HepG2 (cell line): ENCODE data around the gene CIART. TPM values are rescaled to one million over a fixed set of nuclear protein-coding genes. Genes with fewer than 3 reads are reported as not detected.

ENCODE experiments used
- CBX1 ChIP-seq: IDR thresholded peaks from one replicate; pipeline ENCODE4 v1.6.1; 2016; ENCODE audit warnings: antibody characterized with exemption, low read depth
- CENPT ChIP-seq: sonication (generic); formaldehyde crosslinking; IDR thresholded peaks from 2 replicates; pipeline ENCODE4 v1.8.0; 2022; ENCODE audit warnings: low read depth, mild to moderate bottlenecking, moderate library complexity, missing genetic modification reagents
- CHCHD3 ChIP-seq: sonication (generic); formaldehyde crosslinking; IDR thresholded peaks from 2 replicates; pipeline ENCODE4 v1.8.0; 2022; ENCODE audit warnings: mild to moderate bottlenecking, missing genetic modification reagents, moderate library complexity
- ELF3 ChIP-seq: IDR thresholded peaks from 2 replicates; pipeline ENCODE4 v1.6.1; 2016; ENCODE audit warnings: missing genetic modification reagents, missing compliant biosample characterization
- ESRRA ChIP-seq: sonication (generic); formaldehyde crosslinking; IDR thresholded peaks from 2 replicates; pipeline ENCODE4 v1.5.1; 2020; ENCODE audit warnings: mild to moderate bottlenecking, low read depth, missing genetic modification reagents
- FUBP1 ChIP-seq: sonication (generic); formaldehyde crosslinking; IDR thresholded peaks from 2 replicates; pipeline ENCODE4 v1.5.1; 2020; ENCODE audit warnings: missing genetic modification reagents, mild to moderate bottlenecking, borderline replicate concordance
- JARID2 ChIP-seq: sonication (generic); formaldehyde crosslinking; IDR thresholded peaks from 2 replicates; pipeline ENCODE4 v1.8.1; 2023; ENCODE audit warnings: missing genetic modification reagents, inconsistent platforms; ENCODE audit not compliant: insufficient replicate concordance
- MAFG ChIP-seq: sonication (generic); formaldehyde crosslinking; IDR thresholded peaks from 2 replicates; pipeline ENCODE4 v1.5.1; 2020; ENCODE audit warnings: mild to moderate bottlenecking, missing genetic modification reagents
- MIER2 ChIP-seq: IDR thresholded peaks from 2 replicates; pipeline ENCODE4 v1.6.1; 2016; ENCODE audit warnings: missing biosample characterization, missing genetic modification reagents
- MTERF4 ChIP-seq: sonication (generic); formaldehyde crosslinking; IDR thresholded peaks from 2 replicates; pipeline ENCODE4 v1.8.0; 2023; ENCODE audit warnings: mild to moderate bottlenecking, missing genetic modification reagents
- NAIF1 ChIP-seq: sonication (generic); formaldehyde crosslinking; IDR thresholded peaks from 2 replicates; pipeline ENCODE4 v1.5.0; 2020; ENCODE audit warnings: mild to moderate bottlenecking, missing genetic modification reagents, borderline replicate concordance
- NCOR1 ChIP-seq: fragments of 200-600 bp; sonication (generic); IDR thresholded peaks from 2 replicates; pipeline ENCODE4 v1.7.0; 2017; ENCODE audit warnings: antibody characterized with exemption, low read length, borderline replicate concordance
- NR2F1 ChIP-seq, 2 experiments: fragments of 450-650 bp in 1 of 2; formaldehyde crosslinking in 1 of 2; IDR thresholded peaks; 2 replicates each; pipeline versions ENCODE4 v1.5.0 to v1.6.1; 2016 to 2020; ENCODE audit warnings: mild to moderate bottlenecking in 1 of 2, missing compliant biosample characterization in 1 of 2, missing genetic modification reagents in 1 of 2, moderate library complexity in 1 of 2
- TEAD2 ChIP-seq: sonication (generic); formaldehyde crosslinking; IDR thresholded peaks from 2 replicates; pipeline ENCODE4 v1.9.0; 2021; ENCODE audit warnings: missing genetic modification reagents
- ZBTB38 ChIP-seq: sonication (generic); formaldehyde crosslinking; IDR thresholded peaks from 2 replicates; pipeline ENCODE4 v1.5.1; 2020; ENCODE audit warnings: mild to moderate bottlenecking, missing genetic modification reagents
- ZFP82 ChIP-seq: sonication (generic); formaldehyde crosslinking; IDR thresholded peaks from 2 replicates; pipeline ENCODE4 v1.5.1; 2020; ENCODE audit warnings: mild to moderate bottlenecking, missing genetic modification reagents, borderline replicate concordance
- ZNF160 ChIP-seq: sonication (generic); formaldehyde crosslinking; IDR thresholded peaks from 2 replicates; pipeline ENCODE4 v1.8.0; 2022; ENCODE audit warnings: mild to moderate bottlenecking, inconsistent platforms, missing genetic modification reagents
- ZNF569 ChIP-seq: sonication (generic); formaldehyde crosslinking; IDR thresholded peaks from 2 replicates; pipeline ENCODE4 v1.5.0; 2020; ENCODE audit warnings: mild to moderate bottlenecking, missing genetic modification reagents, moderate library complexity, borderline replicate concordance
- ZNF615 ChIP-seq: sonication (generic); formaldehyde crosslinking; IDR thresholded peaks from 2 replicates; pipeline ENCODE4 v1.5.0; 2020; ENCODE audit warnings: mild to moderate bottlenecking, missing genetic modification reagents, borderline replicate concordance
- ZNF713 ChIP-seq: sonication (generic); formaldehyde crosslinking; IDR thresholded peaks from 2 replicates; pipeline ENCODE4 v1.4.0; 2020; ENCODE audit warnings: mild to moderate bottlenecking, missing genetic modification reagents
- ZNF790 ChIP-seq: sonication (generic); formaldehyde crosslinking; IDR thresholded peaks from 2 replicates; pipeline ENCODE4 v1.8.0; 2022; ENCODE audit warnings: missing genetic modification reagents, mild to moderate bottlenecking, borderline replicate concordance
- ZNF878 ChIP-seq: sonication (generic); formaldehyde crosslinking; IDR thresholded peaks from 2 replicates; pipeline ENCODE4 v1.8.1; 2023; ENCODE audit warnings: mild to moderate bottlenecking, missing genetic modification reagents, moderate library complexity
- ZSCAN31 ChIP-seq: sonication (generic); formaldehyde crosslinking; IDR thresholded peaks from 2 replicates; pipeline ENCODE4 v1.5.0; 2020; ENCODE audit warnings: low read depth, mild to moderate bottlenecking, missing genetic modification reagents
- polyA plus RNA-seq, 8 experiments: library from polyadenylated mRNA; depleted of rRNA in 3 of 8; stranded (reverse) in 7 of 8; unstranded in 1 of 8; fragments of >200 nt; fragmentation: Illumina TruSeq in 4 of 8; extraction: Trizol in 4 of 8; gene quantifications; 2 replicates each; pipeline versions ENCODE4 v1.2.1 to v1.2.3, GENCODE V29; 2011 to 2016; ENCODE audit warnings: low read depth in 4 of 8, missing spikeins in 1 of 8, mixed read lengths in 1 of 8; ENCODE audit not compliant: insufficient read depth in 1 of 8
- total RNA-seq, 5 experiments: library from RNA; depleted of rRNA; stranded (reverse); fragments of >200 nt; fragmentation: Illumina TruSeq; extraction: Trizol; gene quantifications; 2 replicates each; pipeline ENCODE4 v1.2.3, GENCODE V29; 2016; ENCODE audit warnings: low read depth in 1 of 5
- TF ChIP-seq, protein P1 (sequence below): sonication (generic); formaldehyde crosslinking; IDR thresholded peaks from 2 replicates; pipeline ENCODE4 v1.4.0; 2020; ENCODE audit warnings: mild to moderate bottlenecking, missing genetic modification reagents
- TF ChIP-seq, protein P2 (sequence below): sonication (generic); formaldehyde crosslinking; IDR thresholded peaks from 2 replicates; pipeline ENCODE4 v1.5.0; 2020; ENCODE audit warnings: mild to moderate bottlenecking, missing genetic modification reagents

The CIART gene
- total and polyA plus RNA-seq, 2 of the 13 experiments (the other 11 are each of a cell fraction or from before 2014, with no cell fraction given), result 0.58 TPM; not detected in 1

DNA sequence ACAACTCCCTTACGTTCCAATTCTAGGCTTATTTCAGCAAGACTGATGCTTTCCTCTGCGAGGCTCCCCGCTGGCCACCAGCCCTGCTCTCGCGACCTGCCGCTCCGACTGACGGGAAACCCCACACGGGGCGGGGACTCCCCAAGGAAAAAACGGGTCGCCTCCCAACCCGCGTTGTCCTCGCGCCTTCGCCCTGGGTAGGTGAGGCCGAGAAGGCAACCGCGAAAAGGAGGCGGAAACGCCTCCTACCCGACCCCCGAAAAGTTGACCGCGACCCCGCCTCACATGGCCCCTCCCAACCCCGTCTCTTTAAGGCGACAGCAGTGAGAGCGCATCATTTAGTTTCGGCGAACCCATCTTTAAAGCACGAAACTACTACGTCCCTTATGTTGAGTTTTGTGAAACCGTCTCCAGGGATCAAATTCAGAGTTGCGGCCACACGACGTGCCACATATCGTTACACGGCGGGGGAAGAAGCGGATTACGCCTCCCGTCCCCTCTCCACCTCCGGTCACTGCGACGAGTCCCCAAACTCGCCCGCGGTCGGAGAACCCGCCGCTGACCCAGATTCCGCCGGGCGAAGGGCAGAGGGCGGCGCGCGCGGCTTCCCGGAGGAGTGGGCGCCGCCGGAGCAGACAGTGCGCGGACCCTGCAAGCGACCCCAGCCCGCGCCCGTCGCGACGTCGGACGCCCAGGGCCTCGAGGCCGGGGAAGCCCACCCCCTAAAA, 47.6 kb upstream of the CIART start (continued):
- TF ChIP-seq, protein P1, sequence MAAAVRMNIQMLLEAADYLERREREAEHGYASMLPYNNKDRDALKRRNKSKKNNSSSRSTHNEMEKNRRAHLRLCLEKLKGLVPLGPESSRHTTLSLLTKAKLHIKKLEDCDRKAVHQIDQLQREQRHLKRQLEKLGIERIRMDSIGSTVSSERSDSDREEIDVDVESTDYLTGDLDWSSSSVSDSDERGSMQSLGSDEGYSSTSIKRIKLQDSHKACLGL (CRISPR knock-in tag), result 0 out of 2 replicates have a peak, but pooled peaks have one; percentile 27
- TF ChIP-seq MIER2 (CRISPR knock-in tag) (no peak), MAFG (no peak), NR2F1 (CRISPR knock-in tag; IDR thresholded peaks at IDR 0.05) (no peak), JARID2 (CRISPR knock-in tag) (no peak), CBX1 (no peak), ZSCAN31 (no peak), ZNF160 (CRISPR knock-in tag) (no peak), ZNF878 (CRISPR knock-in tag) (peak; percentile 66; the same call in 1 of the 2 replicates), CENPT (CRISPR knock-in tag) (no peak), ZNF713 (CRISPR knock-in tag) (no peak), CHCHD3 (CRISPR knock-in tag) (no peak), ZBTB38 (CRISPR knock-in tag) (0 out of 2 replicates have a peak, but pooled peaks have one; percentile 19), ZFP82 (CRISPR knock-in tag) (no peak), NCOR1 (no peak), MTERF4 (CRISPR knock-in tag) (no peak), NAIF1 (CRISPR knock-in tag) (no peak), ZNF615 (no peak), ZNF790 (CRISPR knock-in tag) (no peak; the same call in 1 of the 2 replicates), ZNF569 (CRISPR knock-in tag) (no peak), TEAD2 (CRISPR knock-in tag) (no peak), ELF3 (CRISPR knock-in tag) (peak; percentile 25; the same call in 1 of the 2 replicates), ESRRA (CRISPR knock-in tag) (no peak), FUBP1 (CRISPR knock-in tag) (no peak)
- TF ChIP-seq, protein P2, sequence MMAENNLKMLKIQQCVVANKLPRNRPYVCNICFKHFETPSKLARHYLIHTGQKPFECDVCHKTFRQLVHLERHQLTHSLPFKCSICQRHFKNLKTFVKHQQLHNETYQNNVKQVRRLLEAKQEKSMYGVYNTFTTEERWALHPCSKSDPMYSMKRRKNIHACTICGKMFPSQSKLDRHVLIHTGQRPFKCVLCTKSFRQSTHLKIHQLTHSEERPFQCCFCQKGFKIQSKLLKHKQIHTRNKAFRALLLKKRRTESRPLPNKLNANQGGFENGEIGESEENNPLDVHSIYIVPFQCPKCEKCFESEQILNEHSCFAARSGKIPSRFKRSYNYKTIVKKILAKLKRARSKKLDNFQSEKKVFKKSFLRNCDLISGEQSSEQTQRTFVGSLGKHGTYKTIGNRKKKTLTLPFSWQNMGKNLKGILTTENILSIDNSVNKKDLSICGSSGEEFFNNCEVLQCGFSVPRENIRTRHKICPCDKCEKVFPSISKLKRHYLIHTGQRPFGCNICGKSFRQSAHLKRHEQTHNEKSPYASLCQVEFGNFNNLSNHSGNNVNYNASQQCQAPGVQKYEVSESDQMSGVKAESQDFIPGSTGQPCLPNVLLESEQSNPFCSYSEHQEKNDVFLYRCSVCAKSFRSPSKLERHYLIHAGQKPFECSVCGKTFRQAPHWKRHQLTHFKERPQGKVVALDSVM (CRISPR knock-in tag), result 0 out of 2 replicates have a peak, but pooled peaks have one; percentile 24
